ENCODE results near the gene BCL2L12. TPM values are rescaled to one million over a fixed set of nuclear protein-coding genes. Genes with fewer than 3 reads are reported as not detected.
A peak's percentile ranks its signal among the peaks of the same experiment; 100 is the strongest.

The BCL2L12 gene
- total and polyA plus RNA-seq, 2 of the 13 experiments (the other 11 are each of a cell fraction or from before 2014, with no cell fraction given), result 26.8 to 40.8 TPM

DNA sequence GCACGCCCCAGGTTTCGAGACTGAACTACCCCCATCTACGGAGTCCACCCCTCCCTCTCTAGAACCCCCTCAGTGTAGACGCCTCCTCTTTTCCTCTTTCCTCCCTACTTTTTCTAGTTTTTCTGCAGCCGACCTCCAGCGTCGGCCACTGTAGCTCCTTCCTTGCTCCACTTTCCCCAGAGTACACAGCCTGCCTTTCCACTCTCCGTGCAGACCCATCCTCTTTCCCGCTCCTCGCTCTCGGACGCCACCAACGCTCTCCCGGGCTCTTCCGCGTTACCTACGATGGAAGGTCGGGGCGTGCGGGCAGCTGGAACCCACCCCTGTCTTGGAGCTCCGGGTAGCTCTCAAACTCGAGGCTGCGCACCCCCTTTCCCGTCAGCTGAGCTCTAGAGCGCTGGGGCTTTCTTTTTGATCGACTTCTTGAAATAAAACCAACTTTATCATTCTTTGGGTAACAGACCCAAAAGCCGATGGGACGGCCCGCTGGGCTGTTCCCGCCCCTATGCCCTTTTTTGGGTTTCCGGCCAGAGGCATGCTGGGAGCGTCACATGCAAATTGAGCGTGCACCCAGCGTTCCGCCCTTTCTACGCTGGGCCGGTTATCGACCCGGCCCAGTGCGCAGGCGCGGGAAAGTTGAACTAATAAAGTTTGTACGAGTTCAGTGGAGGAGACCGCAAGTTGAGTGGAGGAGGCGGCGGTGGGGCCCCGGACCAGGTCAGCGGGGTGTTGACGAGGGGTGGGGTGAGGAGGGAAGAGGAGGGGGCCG is at the start of gene BCL2L12, which contains the start of gene IRF3 (continued):
- TF ChIP-seq, protein P1, sequence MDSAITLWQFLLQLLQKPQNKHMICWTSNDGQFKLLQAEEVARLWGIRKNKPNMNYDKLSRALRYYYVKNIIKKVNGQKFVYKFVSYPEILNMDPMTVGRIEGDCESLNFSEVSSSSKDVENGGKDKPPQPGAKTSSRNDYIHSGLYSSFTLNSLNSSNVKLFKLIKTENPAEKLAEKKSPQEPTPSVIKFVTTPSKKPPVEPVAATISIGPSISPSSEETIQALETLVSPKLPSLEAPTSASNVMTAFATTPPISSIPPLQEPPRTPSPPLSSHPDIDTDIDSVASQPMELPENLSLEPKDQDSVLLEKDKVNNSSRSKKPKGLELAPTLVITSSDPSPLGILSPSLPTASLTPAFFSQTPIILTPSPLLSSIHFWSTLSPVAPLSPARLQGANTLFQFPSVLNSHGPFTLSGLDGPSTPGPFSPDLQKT (CRISPR knock-in tag; IDR thresholded peaks at IDR 0.05; ENCODE audit: borderline replicate concordance), result peak; percentile 99; the same call in 1 of the 2 replicates
- TF ChIP-seq NRL (CRISPR knock-in tag; IDR thresholded peaks at IDR 0.05; ENCODE audit: borderline replicate concordance) (peak; percentile 18; the same call in 1 of the 2 replicates), GZF1 (CRISPR knock-in tag; IDR thresholded peaks at IDR 0.05) (0 out of 2 replicates have a peak, but pooled peaks have one; percentile 43), NKX3-1 (CRISPR knock-in tag; IDR thresholded peaks at IDR 0.05) (no peak), NR1H2 (CRISPR knock-in tag; IDR thresholded peaks at IDR 0.05; ENCODE audit: borderline replicate concordance, low read depth) (no peak), PCBP1 (IDR thresholded peaks at IDR 0.05; ENCODE audit: borderline replicate concordance, low read depth, low read length) (peak; percentile 59; the same call in 1 of the 2 replicates), JUN (CRISPR knock-in tag; IDR thresholded peaks at IDR 0.05) (no peak), ZNF562 (CRISPR knock-in tag; IDR thresholded peaks at IDR 0.05; ENCODE audit: borderline replicate concordance) (no peak), RXRB (CRISPR knock-in tag; IDR thresholded peaks at IDR 0.05; ENCODE audit: borderline replicate concordance) (peak; percentile 29; the same call in 1 of the 2 replicates), ERF (CRISPR knock-in tag; IDR thresholded peaks at IDR 0.05) (peak; percentile 34; the same call in 1 of the 2 replicates), KDM5A (IDR thresholded peaks at IDR 0.05; ENCODE audit: borderline replicate concordance, low read length) (peak; percentile 86; the same call in 1 of the 2 replicates), ZNF746 (CRISPR knock-in tag; IDR thresholded peaks at IDR 0.05) (0 out of 2 replicates have a peak, but pooled peaks have one; percentile 38), NFE2 (CRISPR knock-in tag; IDR thresholded peaks at IDR 0.05) (no peak), HCFC1 (IDR thresholded peaks at IDR 0.05; ENCODE audit: low read depth, low read length) (peak; percentile 20; the same call in 1 of the 2 replicates), AGO2 (optimal IDR thresholded peaks at IDR 0.05; ENCODE audit: low read depth, low read length) (peak; percentile 49)
- TF ChIP-seq, protein P2, sequence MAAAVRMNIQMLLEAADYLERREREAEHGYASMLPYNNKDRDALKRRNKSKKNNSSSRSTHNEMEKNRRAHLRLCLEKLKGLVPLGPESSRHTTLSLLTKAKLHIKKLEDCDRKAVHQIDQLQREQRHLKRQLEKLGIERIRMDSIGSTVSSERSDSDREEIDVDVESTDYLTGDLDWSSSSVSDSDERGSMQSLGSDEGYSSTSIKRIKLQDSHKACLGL (CRISPR knock-in tag; IDR thresholded peaks at IDR 0.05), result 0 out of 2 replicates have a peak, but pooled peaks have one; percentile 53
- TF ChIP-seq, protein P3, sequence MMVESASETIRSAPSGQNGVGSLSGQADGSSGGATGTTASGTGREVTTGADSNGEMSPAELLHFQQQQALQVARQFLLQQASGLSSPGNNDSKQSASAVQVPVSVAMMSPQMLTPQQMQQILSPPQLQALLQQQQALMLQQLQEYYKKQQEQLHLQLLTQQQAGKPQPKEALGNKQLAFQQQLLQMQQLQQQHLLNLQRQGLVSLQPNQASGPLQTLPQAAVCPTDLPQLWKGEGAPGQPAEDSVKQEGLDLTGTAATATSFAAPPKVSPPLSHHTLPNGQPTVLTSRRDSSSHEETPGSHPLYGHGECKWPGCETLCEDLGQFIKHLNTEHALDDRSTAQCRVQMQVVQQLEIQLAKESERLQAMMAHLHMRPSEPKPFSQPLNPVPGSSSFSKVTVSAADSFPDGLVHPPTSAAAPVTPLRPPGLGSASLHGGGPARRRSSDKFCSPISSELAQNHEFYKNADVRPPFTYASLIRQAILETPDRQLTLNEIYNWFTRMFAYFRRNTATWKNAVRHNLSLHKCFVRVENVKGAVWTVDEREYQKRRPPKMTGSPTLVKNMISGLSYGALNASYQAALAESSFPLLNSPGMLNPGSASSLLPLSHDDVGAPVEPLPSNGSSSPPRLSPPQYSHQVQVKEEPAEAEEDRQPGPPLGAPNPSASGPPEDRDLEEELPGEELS (CRISPR knock-in tag; IDR thresholded peaks at IDR 0.05), result peak; percentile 61
- TF ChIP-seq, protein P4, sequence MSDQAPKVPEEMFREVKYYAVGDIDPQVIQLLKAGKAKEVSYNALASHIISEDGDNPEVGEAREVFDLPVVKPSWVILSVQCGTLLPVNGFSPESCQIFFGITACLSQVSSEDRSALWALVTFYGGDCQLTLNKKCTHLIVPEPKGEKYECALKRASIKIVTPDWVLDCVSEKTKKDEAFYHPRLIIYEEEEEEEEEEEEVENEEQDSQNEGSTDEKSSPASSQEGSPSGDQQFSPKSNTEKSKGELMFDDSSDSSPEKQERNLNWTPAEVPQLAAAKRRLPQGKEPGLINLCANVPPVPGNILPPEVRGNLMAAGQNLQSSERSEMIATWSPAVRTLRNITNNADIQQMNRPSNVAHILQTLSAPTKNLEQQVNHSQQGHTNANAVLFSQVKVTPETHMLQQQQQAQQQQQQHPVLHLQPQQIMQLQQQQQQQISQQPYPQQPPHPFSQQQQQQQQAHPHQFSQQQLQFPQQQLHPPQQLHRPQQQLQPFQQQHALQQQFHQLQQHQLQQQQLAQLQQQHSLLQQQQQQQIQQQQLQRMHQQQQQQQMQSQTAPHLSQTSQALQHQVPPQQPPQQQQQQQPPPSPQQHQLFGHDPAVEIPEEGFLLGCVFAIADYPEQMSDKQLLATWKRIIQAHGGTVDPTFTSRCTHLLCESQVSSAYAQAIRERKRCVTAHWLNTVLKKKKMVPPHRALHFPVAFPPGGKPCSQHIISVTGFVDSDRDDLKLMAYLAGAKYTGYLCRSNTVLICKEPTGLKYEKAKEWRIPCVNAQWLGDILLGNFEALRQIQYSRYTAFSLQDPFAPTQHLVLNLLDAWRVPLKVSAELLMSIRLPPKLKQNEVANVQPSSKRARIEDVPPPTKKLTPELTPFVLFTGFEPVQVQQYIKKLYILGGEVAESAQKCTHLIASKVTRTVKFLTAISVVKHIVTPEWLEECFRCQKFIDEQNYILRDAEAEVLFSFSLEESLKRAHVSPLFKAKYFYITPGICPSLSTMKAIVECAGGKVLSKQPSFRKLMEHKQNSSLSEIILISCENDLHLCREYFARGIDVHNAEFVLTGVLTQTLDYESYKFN (CRISPR knock-in tag; conservative IDR thresholded peaks at IDR 0.05), result peak; percentile 42

Measured in HepG2 (cell line).